Measurements from ENCODE around the gene ARHGAP1.
"Not testable (repeated sequence)": the region's sequence is repeated elsewhere in the genome, so short reads cannot be mapped to it uniquely, and the experiment has no call there.

DNA sequence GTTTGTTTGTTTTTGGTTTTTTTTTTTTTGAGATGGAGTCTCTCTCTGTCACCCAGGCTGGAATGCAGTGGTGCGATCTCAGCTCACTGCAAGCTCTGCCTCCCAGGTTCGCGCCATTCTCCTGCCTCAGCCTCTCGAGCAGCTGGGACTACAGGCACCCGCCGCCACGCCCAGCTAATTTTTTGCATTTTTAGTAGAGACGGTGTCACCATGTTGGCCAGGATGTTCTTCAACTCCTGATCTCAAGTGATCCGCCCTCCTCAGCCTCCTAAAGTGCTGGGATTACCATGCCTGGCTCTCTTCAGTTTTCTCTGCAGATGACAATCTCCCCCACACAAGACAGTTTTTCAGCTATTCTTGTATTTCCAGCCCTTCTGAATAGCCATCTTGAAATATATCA, 8.9 kb upstream of the ARHGAP1 start:
- TF ChIP-seq RAD21 (conservative IDR thresholded peaks at IDR 0.05); POLR2AphosphoS5 (IDR thresholded peaks at IDR 0.05); EZH2 (IDR thresholded peaks at IDR 0.05; ENCODE audit: borderline replicate concordance, insufficient read depth, low read length, poor library complexity, severe bottlenecking); EP300 (conservative IDR thresholded peaks at IDR 0.05; ENCODE audit: poor library complexity, severe bottlenecking); TAF1 (IDR thresholded peaks at IDR 0.05; ENCODE audit: low read depth); REST (IDR thresholded peaks at IDR 0.05; ENCODE audit: borderline replicate concordance); SMC3 (conservative IDR thresholded peaks at IDR 0.05; ENCODE audit: poor library complexity): not testable (repeated sequence)
- TF ChIP-seq, protein P1, sequence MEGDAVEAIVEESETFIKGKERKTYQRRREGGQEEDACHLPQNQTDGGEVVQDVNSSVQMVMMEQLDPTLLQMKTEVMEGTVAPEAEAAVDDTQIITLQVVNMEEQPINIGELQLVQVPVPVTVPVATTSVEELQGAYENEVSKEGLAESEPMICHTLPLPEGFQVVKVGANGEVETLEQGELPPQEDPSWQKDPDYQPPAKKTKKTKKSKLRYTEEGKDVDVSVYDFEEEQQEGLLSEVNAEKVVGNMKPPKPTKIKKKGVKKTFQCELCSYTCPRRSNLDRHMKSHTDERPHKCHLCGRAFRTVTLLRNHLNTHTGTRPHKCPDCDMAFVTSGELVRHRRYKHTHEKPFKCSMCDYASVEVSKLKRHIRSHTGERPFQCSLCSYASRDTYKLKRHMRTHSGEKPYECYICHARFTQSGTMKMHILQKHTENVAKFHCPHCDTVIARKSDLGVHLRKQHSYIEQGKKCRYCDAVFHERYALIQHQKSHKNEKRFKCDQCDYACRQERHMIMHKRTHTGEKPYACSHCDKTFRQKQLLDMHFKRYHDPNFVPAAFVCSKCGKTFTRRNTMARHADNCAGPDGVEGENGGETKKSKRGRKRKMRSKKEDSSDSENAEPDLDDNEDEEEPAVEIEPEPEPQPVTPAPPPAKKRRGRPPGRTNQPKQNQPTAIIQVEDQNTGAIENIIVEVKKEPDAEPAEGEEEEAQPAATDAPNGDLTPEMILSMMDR (IDR thresholded peaks at IDR 0.05; ENCODE audit: poor library complexity, severe bottlenecking): not testable (repeated sequence)

All from neural cell (in vitro differentiated cells).